Cardiac fibroblast (primary cell): Measurements from ENCODE around the gene FHOD3.
"Not testable (repeated sequence)": the region's sequence is repeated elsewhere in the genome, so short reads cannot be mapped to it uniquely, and the experiment has no call there.

Source experiments
- DNase-seq, 2 donors: peaks; one replicate each; pipeline versions ENCODE4 v3.0.0 to v3.0.0-alpha.2; 2010; ENCODE audit warnings: low read depth in 2 of 2
- H3K4me3 ChIP-seq, 2 donors: replicated peaks in 1 of 2; 1 replicate in 1 of 2; 2 replicates in 1 of 2; pipeline ENCODE4 v1.5.1; 2011; ENCODE audit warnings: low read depth in 2 of 2, low read length in 2 of 2, mild to moderate bottlenecking in 2 of 2, moderate library complexity in 1 of 2
- CTCF ChIP-seq: IDR thresholded peaks from one replicate; pipeline ENCODE4 v1.5.1; 2011; ENCODE audit warnings: low read depth, mild to moderate bottlenecking, low read length, inconsistent platforms

FHOD3 gene

GRCh38 chr18:36811430-36811829 lies 513.9 kb downstream of the FHOD3 start:
- H3K4me3 ChIP-seq = no peak overlapping the region
- no peak for TF ChIP-seq CTCF
- peak in 1 of 2 donors; percentile 57 for DNase-seq

GRCh38 chr18:36811955-36812354 lies 514.4 kb downstream of the FHOD3 start:
- no peak overlapping the region for H3K4me3 ChIP-seq
- DNase-seq = peak; percentile 2 to 19
- TF ChIP-seq CTCF = no peak

GRCh38 chr18:36812678-36813077 lies 515.2 kb downstream of the FHOD3 start:
- no peak overlapping the region for H3K4me3 ChIP-seq
- no peak for TF ChIP-seq CTCF
- DNase-seq = peak in 1 of 2 donors; percentile 67

- DNase-seq = no peak
- no peak overlapping the region for H3K4me3 ChIP-seq
- TF ChIP-seq CTCF = no peak
These were observed 515.7 kb downstream of the FHOD3 start for GRCh38 chr18:36813101-36813775.

GRCh38 chr18:36813824-36814223 lies 516.3 kb downstream of the FHOD3 start:
- no peak overlapping the region for H3K4me3 ChIP-seq
- no peak for DNase-seq
- TF ChIP-seq CTCF = no peak

- TF ChIP-seq CTCF = no peak
- H3K4me3 ChIP-seq = no peak overlapping the region
- no peak for DNase-seq
These were observed 517.5 kb downstream of the FHOD3 start for GRCh38 chr18:36814994-36815393.

- not testable (repeated sequence) for DNase-seq, H3K4me3 ChIP-seq
These were observed 518.6 kb downstream of the FHOD3 start for GRCh38 chr18:36816096-36816495.
